Mesenteric fat pad (tissue), 1 donor: ENCODE results near the gene CMIP. TPM values are rescaled to one million over a fixed set of nuclear protein-coding genes. Genes with fewer than 3 reads are reported as not detected.

ENCODE experiments used
- DNase-seq: peaks from one replicate; pipeline ENCODE4 v3.0.0-alpha.2; 2020; ENCODE audit warnings: low spot score
- total RNA-seq: library from RNA; stranded (reverse); fragmentation: NEBNext Ultra II Directional; extraction: Animal tissue kit (Norgen Biotek cat#: 25700); gene quantifications from one replicate; pipeline ENCODE4 v1.2.1, GENCODE V29; 2021
- donor health status: DM: yes; HTN: yes; CAD: no.

CMIP gene
- total RNA-seq, 1 donor from 2014 or later, result 68.4 TPM

GRCh38 chr16:81708266-81709015, 263.8 kb downstream of the CMIP start:
- no peak for DNase-seq

- no peak for DNase-seq
These were observed 264.6 kb downstream of the CMIP start for GRCh38 chr16:81709016-81709900.

GRCh38 chr16:81710044-81710443, 265.4 kb downstream of the CMIP start:
- DNase-seq, result no peak

GRCh38 chr16:81710596-81710995, 266.0 kb downstream of the CMIP start:
- no peak for DNase-seq

GRCh38 chr16:81711657-81712319, 267.2 kb downstream of the CMIP start:
- DNase-seq, result no peak

- no peak for DNase-seq
These were observed 268.1 kb downstream of the CMIP start for GRCh38 chr16:81712681-81713080.

GRCh38 chr16:81713295-81713772, 268.7 kb downstream of the CMIP start:
- no peak for DNase-seq

GRCh38 chr16:81713796-81714195, 269.2 kb downstream of the CMIP start:
- DNase-seq, result no peak

- no peak for DNase-seq
These were observed 270.0 kb downstream of the CMIP start for GRCh38 chr16:81714583-81714982.

- no peak for DNase-seq
These were observed 271.0 kb downstream of the CMIP start for GRCh38 chr16:81715358-81716196.

- DNase-seq, result no peak
These were observed 272.0 kb downstream of the CMIP start for GRCh38 chr16:81716478-81717225.

- no peak for DNase-seq
These were observed 273.1 kb downstream of the CMIP start for GRCh38 chr16:81717662-81718189.

GRCh38 chr16:81718637-81719036, 274.0 kb downstream of the CMIP start:
- DNase-seq, result no peak

GRCh38 chr16:81719993-81720392, 275.4 kb downstream of the CMIP start:
- no peak for DNase-seq

- DNase-seq, result no peak
These were observed 276.6 kb downstream of the CMIP start for GRCh38 chr16:81720973-81721906.

- DNase-seq, result no peak
These were observed 278.6 kb downstream of the CMIP start for GRCh38 chr16:81723098-81723723.

GRCh38 chr16:81728435-81728834, 283.8 kb downstream of the CMIP start:
- no peak for DNase-seq

- no peak for DNase-seq
These were observed 284.8 kb downstream of the CMIP start for GRCh38 chr16:81729451-81729850.
